HepG2 (cell line): ENCODE data around the gene CHST3. TPM values are rescaled to one million over a fixed set of nuclear protein-coding genes. Genes with fewer than 3 reads are reported as not detected.

Source experiments
- ATAC-seq: fragments of 200-7000 bp; cut with Tn5 transposase; 3 replicates; pipeline ENCODE4 v1.9.1; 2020; ENCODE audit warnings: mild to moderate bottlenecking, moderate library complexity
- BruUV-seq: library from RNA; stranded (reverse); fragments of 400-500 nt; replicated peaks from 2 replicates; lab custom pipeline; 2021; lab: Mats Ljungman, UMichigan
- CTCF ChIA-PET: fragments of 300-600 bp; formaldehyde crosslinking; extraction: SDS; loops from one replicate; lab custom pipeline; 2021; ENCODE audit warnings: low total read pairs, inconsistent platforms, low intra/inter-chr PET ratio; lab: Yijun Ruan, JAX
- POLR2A ChIA-PET: fragments of 350-600 bp; sonication (Branson Sonifier 250); formaldehyde crosslinking; loops from one replicate; lab custom pipeline; 2020; ENCODE audit warnings: antibody characterized with exemption, inconsistent platforms; lab: Yijun Ruan, JAX
- DNase-seq: peaks from one replicate; pipeline ENCODE4 v3.0.0-alpha.2; 2015; ENCODE audit warnings: low spot score
- FAIRE-seq: peaks from 3 replicates; lab custom pipeline; 2011; peaks lifted over from hg19 to GRCh38; lab: Jason Lieb, UNC
- H2AFZ ChIP-seq: one replicate; pipeline ENCODE4 v1.6.1; 2011; ENCODE audit warnings: low read length, inconsistent platforms
- H3K27ac ChIP-seq: fragments of 300-600 bp; 3 replicates; pipeline ENCODE4 v1.8.0; 2011; ENCODE audit warnings: mixed run types, mild to moderate bottlenecking, mixed read lengths, low read length, inconsistent platforms; ENCODE audit not compliant: insufficient read depth; ENCODE audit errors: extremely low read length
- H3K27me3 ChIP-seq, 2 experiments: fragments of 200-600 bp in 1 of 2; 2 replicates in 1 of 2; 3 replicates in 1 of 2; pipeline versions ENCODE4 v1.6.0 to v1.8.0; 2011; ENCODE audit warnings: low read length in 2 of 2, mild to moderate bottlenecking in 2 of 2, moderate library complexity in 2 of 2, inconsistent platforms in 1 of 2; ENCODE audit not compliant: insufficient read depth in 2 of 2, control insufficient read depth in 1 of 2
- H3K36me3 ChIP-seq, 2 experiments: fragments of 200-600 bp in 1 of 2; replicated peaks in 1 of 2; 2 replicates in 1 of 2; 3 replicates in 1 of 2; pipeline versions ENCODE4 v1.5.1 to v1.8.0; 2011; ENCODE audit warnings: low read length in 2 of 2, inconsistent platforms in 1 of 2; ENCODE audit not compliant: insufficient read depth in 2 of 2, control insufficient read depth in 1 of 2
- H3K4me1 ChIP-seq: 2 replicates; pipeline ENCODE4 v1.5.1; 2012; ENCODE audit warnings: low read length, inconsistent platforms; ENCODE audit not compliant: insufficient read depth
- H3K4me2 ChIP-seq: 2 replicates; pipeline ENCODE4 v1.6.0; 2011; ENCODE audit warnings: low read depth, low read length, inconsistent platforms
- H3K4me3 ChIP-seq, 3 experiments: fragments of 200-600 bp in 1 of 3; sonication (generic), shearing (Covaris generic) in 1 of 3; replicated peaks in 1 of 3; 2 replicates each; pipeline ENCODE4 v1.5.1; 2011 to 2016; ENCODE audit warnings: low read length in 3 of 3, inconsistent platforms in 2 of 3, low read depth in 2 of 3, mild to moderate bottlenecking in 2 of 3, control low read depth in 1 of 3, mixed read lengths in 1 of 3; ENCODE audit not compliant: insufficient read depth in 1 of 3
- H3K79me2 ChIP-seq: one replicate; pipeline ENCODE4 v1.6.1; 2011; ENCODE audit warnings: low read length, inconsistent platforms; ENCODE audit not compliant: insufficient read depth
- H3K9ac ChIP-seq: 2 replicates; pipeline ENCODE4 v1.6.0; 2011; ENCODE audit warnings: mild to moderate bottlenecking, low read depth, low read length, inconsistent platforms; ENCODE audit not compliant: insufficient read depth
- H3K9me3 ChIP-seq: 2 replicates; pipeline ENCODE4 v1.5.1; 2012; ENCODE audit warnings: mild to moderate bottlenecking, low read length
- H4K20me1 ChIP-seq: 2 replicates; pipeline ENCODE4 v1.6.0; 2011; ENCODE audit warnings: inconsistent platforms, mild to moderate bottlenecking, low read length, moderate library complexity; ENCODE audit not compliant: insufficient read depth
- ETS1 ChIP-seq: sonication (generic); formaldehyde crosslinking; IDR thresholded peaks from 2 replicates; pipeline ENCODE4 v1.4.0; 2020; ENCODE audit warnings: missing genetic modification reagents
- GPN1 ChIP-seq: sonication (generic); formaldehyde crosslinking; IDR thresholded peaks from 2 replicates; pipeline ENCODE4 v1.5.1; 2020; ENCODE audit warnings: missing genetic modification reagents, borderline replicate concordance
- MYC ChIP-seq: sonication (generic); formaldehyde crosslinking; IDR thresholded peaks from 2 replicates; pipeline ENCODE4 v1.9.0; 2021; ENCODE audit warnings: missing genetic modification reagents, borderline replicate concordance
- ONECUT2 ChIP-seq: sonication (generic); formaldehyde crosslinking; IDR thresholded peaks from 2 replicates; pipeline ENCODE4 v1.4.0; 2020; ENCODE audit warnings: missing genetic modification reagents
- SALL1 ChIP-seq: sonication (generic); formaldehyde crosslinking; IDR thresholded peaks from 2 replicates; pipeline ENCODE4 v1.8.0; 2022; ENCODE audit warnings: mild to moderate bottlenecking, missing genetic modification reagents
- SIX4 ChIP-seq: sonication (generic); formaldehyde crosslinking; IDR thresholded peaks from 2 replicates; pipeline ENCODE4 v1.4.0; 2020; ENCODE audit warnings: missing genetic modification reagents
- SNAPC5 ChIP-seq: sonication (generic); formaldehyde crosslinking; IDR thresholded peaks from 2 replicates; pipeline ENCODE4 v1.8.1; 2023; ENCODE audit warnings: mild to moderate bottlenecking, missing genetic modification reagents, borderline replicate concordance
- SRSF4 ChIP-seq: fragments of 200-400 bp; formaldehyde crosslinking; IDR thresholded peaks from one replicate; pipeline ENCODE4 v1.6.1; 2018; ENCODE audit warnings: mild to moderate bottlenecking, low read depth, low read length, moderate library complexity; ENCODE audit not compliant: poor library complexity, severe bottlenecking
- STAG1 ChIP-seq: sonication (generic); formaldehyde crosslinking; IDR thresholded peaks from 2 replicates; pipeline ENCODE4 v1.4.0; 2020; ENCODE audit warnings: missing genetic modification reagents
- TCF7L2 ChIP-seq: IDR thresholded peaks from 2 replicates; pipeline ENCODE4 v1.6.1; 2011; ENCODE audit warnings: mild to moderate bottlenecking, low read depth, low read length, moderate library complexity
- TEAD3 ChIP-seq: optimal IDR thresholded peaks from 2 replicates; pipeline ENCODE3; 2016; ENCODE audit warnings: borderline replicate concordance
- ZMYM3 ChIP-seq: sonication (generic); formaldehyde crosslinking; IDR thresholded peaks from 2 replicates; pipeline ENCODE4 v1.5.1; 2020; ENCODE audit warnings: mild to moderate bottlenecking, missing genetic modification reagents
- ZNF253 ChIP-seq: sonication (generic); formaldehyde crosslinking; IDR thresholded peaks from 2 replicates; pipeline ENCODE4 v1.8.0; 2022; ENCODE audit warnings: mild to moderate bottlenecking, missing genetic modification reagents, borderline replicate concordance
- ZNF350 ChIP-seq: sonication (generic); formaldehyde crosslinking; IDR thresholded peaks from 2 replicates; pipeline ENCODE4 v1.4.0; 2020; ENCODE audit warnings: mild to moderate bottlenecking, low read depth, missing genetic modification reagents, borderline replicate concordance
- ZNF691 ChIP-seq: sonication (generic); formaldehyde crosslinking; IDR thresholded peaks from 2 replicates; pipeline ENCODE4 v1.4.0; 2020; ENCODE audit warnings: missing genetic modification reagents, low read depth, mild to moderate bottlenecking, borderline replicate concordance
- ZNF816 ChIP-seq: sonication (generic); formaldehyde crosslinking; IDR thresholded peaks from 2 replicates; pipeline ENCODE4 v1.8.0; 2022; ENCODE audit warnings: missing genetic modification reagents, mild to moderate bottlenecking, borderline replicate concordance
- ZNF850 ChIP-seq: sonication (generic); formaldehyde crosslinking; conservative IDR thresholded peaks from 2 replicates; pipeline ENCODE4 v1.9.0; 2021; ENCODE audit warnings: mild to moderate bottlenecking, missing genetic modification reagents
- WGBS: methylation state at CpG from one replicate; pipeline ENCODE4 v1.1.6; 2017; ENCODE audit warnings: low lambda C conversion rate; 5-methylcytosine and 5-hydroxymethylcytosine counted together
- in situ Hi-C: cut with HindIII; loops from 2 replicates; pipeline ENCODE4 v1.10.0; 2017; ENCODE audit warnings: low pct_unique_long_range_greater_than_20kb; ENCODE audit not compliant: extremely low pct_ligation_motif_present
- intact Hi-C: fragments of 100-400 bp; cut with micrococcal nuclease; formaldehyde crosslinking; loops from one replicate; pipeline ENCODE4 v1.10.0; 2022; ENCODE audit not compliant: unreplicated experiment
- polyA plus RNA-seq, 8 experiments: library from polyadenylated mRNA; depleted of rRNA in 3 of 8; stranded (reverse) in 7 of 8; unstranded in 1 of 8; fragments of >200 nt; fragmentation: Illumina TruSeq in 4 of 8; extraction: Trizol in 4 of 8; gene quantifications; 2 replicates each; pipeline versions ENCODE4 v1.2.1 to v1.2.3, GENCODE V29; 2011 to 2016; ENCODE audit warnings: low read depth in 4 of 8, missing spikeins in 1 of 8, mixed read lengths in 1 of 8; ENCODE audit not compliant: insufficient read depth in 1 of 8
- total RNA-seq, 5 experiments: library from RNA; depleted of rRNA; stranded (reverse); fragments of >200 nt; fragmentation: Illumina TruSeq; extraction: Trizol; gene quantifications; 2 replicates each; pipeline ENCODE4 v1.2.3, GENCODE V29; 2016; ENCODE audit warnings: low read depth in 1 of 5

CHST3 gene
- total and polyA plus RNA-seq, 2 of the 13 experiments (the other 11 are each of a cell fraction or from before 2014, with no cell fraction given), result 7.2 to 18.7 TPM

- Histone ChIP-seq H3K36me3 (peaks cover 0 to 14% of the 10 kb centered on the region in 2 experiments; a peak in 2 of 5 replicates), H2AFZ (no peak overlapping the region), H3K4me2 (peak overlapping the region; percentile 30), H3K4me3 (no peak overlapping the region), H4K20me1 (peaks cover 11% of the 10 kb centered on the region; the same call in 1 of the 2 replicates), H3K9me3 (no peaks in the 10 kb centered on the region), H3K27ac (peak overlapping the region; percentile 41), H3K79me2 (peaks cover 41% of the 10 kb centered on the region), H3K4me1 (peaks cover 38% of the 10 kb centered on the region), H3K27me3 (no peaks in the 10 kb centered on the region), H3K9ac (no peak overlapping the region)
- TF ChIP-seq STAG1, result no peak
- no peak for TF ChIP-seq ZNF816 (CRISPR knock-in tag)
- no peak for TF ChIP-seq SNAPC5 (CRISPR knock-in tag)
- no peak for TF ChIP-seq GPN1 (CRISPR knock-in tag)
- TF ChIP-seq TCF7L2, result no peak
- no peak for TF ChIP-seq ZNF850 (CRISPR knock-in tag)
- TF ChIP-seq ZMYM3, result no peak
- TF ChIP-seq ZNF691 (CRISPR knock-in tag), result no peak
- 0 out of 2 replicates have a peak, but pooled peaks have one; percentile 24 for TF ChIP-seq SALL1 (CRISPR knock-in tag)
- TF ChIP-seq TEAD3 (CRISPR knock-in tag), result no peak
- no peak for TF ChIP-seq ZNF253 (CRISPR knock-in tag)
- TF ChIP-seq ZNF350 (CRISPR knock-in tag), result no peak
- no peak for TF ChIP-seq ETS1 (CRISPR knock-in tag)
- TF ChIP-seq MYC (CRISPR knock-in tag), result 0 out of 2 replicates have a peak, but pooled peaks have one; percentile 9
- TF ChIP-seq SRSF4, result no peak
- TF ChIP-seq SIX4 (CRISPR knock-in tag), result no peak
- no peak for TF ChIP-seq ONECUT2 (CRISPR knock-in tag)
- ATAC-seq, result peak; percentile 42
- DNase-seq, result no peak
- FAIRE-seq, result no peak
- POLR2A ChIA-PET, result interaction anchor here (0.8 to 1.7 kb wide), 6 partner anchors 12 to 147 kb away, joined by 3 to 5 read pairs (median 4); partner anchors contain the start of genes CHST3 and PSAP
- BruUV-seq, result no TSS peak
- CTCF ChIA-PET, result no interaction called here
- intact Hi-C loops, result no loop called here
- in situ Hi-C loops, result no loop called here
- 95% methylated on average over 12 of the region's 14 CpGs for WGBS
These were observed 34.1 kb downstream of the CHST3 start for GRCh38 chr10:71998119-71998839.
